Liver (tissue), 9 donors: ENCODE measurements around the gene MICAL3. TPM values are rescaled to one million over a fixed set of nuclear protein-coding genes. Genes with fewer than 3 reads are reported as not detected.

Experiments used
- DNase-seq: peaks from one replicate; pipeline ENCODE4 v3.0.0-alpha.2; 2017; ENCODE audit warnings: low spot score
- H3K27ac ChIP-seq, 2 donors: one replicate each; pipeline ENCODE4 v1.7.0; 2013; ENCODE audit warnings: inconsistent platforms in 2 of 2, low read length in 2 of 2, control low read depth in 1 of 2, low read depth in 1 of 2, mild to moderate bottlenecking in 1 of 2
- H3K27me3 ChIP-seq, 4 donors: one replicate each; pipeline versions ENCODE4 v1.6.1 to v1.7.0; 2013; ENCODE audit warnings: low read length in 3 of 4, inconsistent platforms in 1 of 4, mild to moderate bottlenecking in 1 of 4, moderate library complexity in 1 of 4; ENCODE audit not compliant: control insufficient read depth in 4 of 4, insufficient read depth in 4 of 4
- H3K36me3 ChIP-seq, 4 donors: one replicate each; pipeline versions ENCODE4 v1.6.1 to v1.7.0; 2013; ENCODE audit warnings: low read length in 3 of 4, mild to moderate bottlenecking in 3 of 4, low read depth in 1 of 4, moderate library complexity in 1 of 4; ENCODE audit not compliant: control insufficient read depth in 4 of 4, insufficient read depth in 3 of 4
- H3K4me1 ChIP-seq, 4 donors: one replicate each; pipeline versions ENCODE4 v1.6.1 to v1.7.0; 2013; ENCODE audit warnings: low read length in 3 of 4, mild to moderate bottlenecking in 3 of 4, moderate library complexity in 1 of 4; ENCODE audit not compliant: control insufficient read depth in 4 of 4, insufficient read depth in 4 of 4
- H3K4me3 ChIP-seq, 3 donors: one replicate each; pipeline versions ENCODE4 v1.6.1 to v1.7.0; 2013; ENCODE audit warnings: low read length in 3 of 3, control low read depth in 1 of 3, low read depth in 1 of 3, mild to moderate bottlenecking in 1 of 3
- H3K9ac ChIP-seq, 2 donors: one replicate each; pipeline ENCODE4 v1.7.0; 2013; ENCODE audit warnings: low read length in 2 of 2, mild to moderate bottlenecking in 2 of 2, moderate library complexity in 2 of 2, control low read depth in 1 of 2, low read depth in 1 of 2
- H3K9me3 ChIP-seq, 4 donors: one replicate each; pipeline versions ENCODE4 v1.6.1 to v1.7.0; 2013; ENCODE audit warnings: low read length in 3 of 4; ENCODE audit not compliant: control insufficient read depth in 4 of 4
- EGR1 ChIP-seq, 2 donors: IDR thresholded peaks; 2 replicates each; pipeline ENCODE4 v1.6.1; 2016 to 2018; ENCODE audit warnings: antibody characterized with exemption in 2 of 2, low read depth in 2 of 2
- FOXA2 ChIP-seq: IDR thresholded peaks from 2 replicates; pipeline ENCODE4 v1.6.1; 2016; ENCODE audit warnings: antibody characterized with exemption
- HNF4A ChIP-seq, 2 donors: conservative IDR thresholded peaks; 2 replicates each; pipeline ENCODE4 v1.6.1; 2016; ENCODE audit warnings: antibody characterized with exemption in 2 of 2, mild to moderate bottlenecking in 2 of 2
- HNF4G ChIP-seq: IDR thresholded peaks from 2 replicates; pipeline ENCODE4 v1.6.1; 2016; ENCODE audit warnings: antibody characterized with exemption
- RXRA ChIP-seq, 2 donors: IDR thresholded peaks; 2 replicates each; pipeline ENCODE4 v1.6.1; 2017 to 2018; ENCODE audit warnings: antibody characterized with exemption in 2 of 2, mild to moderate bottlenecking in 1 of 2
- SP1 ChIP-seq: IDR thresholded peaks from 2 replicates; pipeline ENCODE4 v1.6.1; 2018; ENCODE audit warnings: antibody characterized with exemption, mild to moderate bottlenecking
- TAF1 ChIP-seq: conservative IDR thresholded peaks from 2 replicates; pipeline ENCODE4 v1.6.1; 2016; ENCODE audit warnings: antibody characterized with exemption, mild to moderate bottlenecking
- YY1 ChIP-seq: IDR thresholded peaks from 2 replicates; pipeline ENCODE4 v1.6.1; 2016; ENCODE audit warnings: antibody characterized with exemption, mild to moderate bottlenecking
- WGBS: extraction: QIAGEN DNeasy Blood & Tissue Kit; methylation state at CpG from one replicate; pipeline ENCODE4 v1.1.7; 2013; 5-methylcytosine and 5-hydroxymethylcytosine counted together
- polyA plus RNA-seq, 2 donors: library from polyadenylated mRNA; stranded (reverse) in 1 of 2; unstranded in 1 of 2; fragments of 200-250 nt in 1 of 2; fragments of >200 nt in 1 of 2; fragmentation: Nextera tagmentation in 1 of 2; extraction: Ambion mirVana in 1 of 2; gene quantifications; one replicate each; pipeline versions ENCODE4 v1.2.1 to v1.2.3, GENCODE V29; 2013 to 2015
- total RNA-seq, 2 donors: library from RNA; depleted of rRNA; stranded (reverse); fragments of >200 nt; gene quantifications; one replicate each; pipeline ENCODE4 v1.2.3, GENCODE V29; 2014
- TF ChIP-seq, protein P1 (sequence below): IDR thresholded peaks from 2 replicates; pipeline ENCODE4 v1.6.1; 2016; ENCODE audit warnings: antibody characterized with exemption, mild to moderate bottlenecking
- TF ChIP-seq, protein P2 (sequence below): IDR thresholded peaks from 2 replicates; pipeline ENCODE4 v1.6.1; 2016; ENCODE audit warnings: antibody characterized with exemption
- TF ChIP-seq, protein P3 (sequence below): IDR thresholded peaks from 2 replicates; pipeline ENCODE4 v1.6.1; 2016; ENCODE audit warnings: antibody characterized with exemption
- TF ChIP-seq, protein P4 (sequence below): fragments of 150-350 bp; IDR thresholded peaks from 2 replicates; pipeline ENCODE4 v1.5.1; 2017; ENCODE audit warnings: improper control_type of control experiment, low read depth, low read length; ENCODE audit not compliant: missing input control
- TF ChIP-seq, protein P5 (sequence below): IDR thresholded peaks from 2 replicates; pipeline ENCODE4 v1.6.1; 2016; ENCODE audit warnings: antibody characterized with exemption
- donor health status: healthy.
- donor health status: healthy.
- donor health status: healthy.
- donor health status: healthy.
- donor health status: healthy.

MICAL3 gene
- total and polyA plus RNA-seq, 4 donors = 6.4 to 38.4 (median 23.4) TPM

DNA sequence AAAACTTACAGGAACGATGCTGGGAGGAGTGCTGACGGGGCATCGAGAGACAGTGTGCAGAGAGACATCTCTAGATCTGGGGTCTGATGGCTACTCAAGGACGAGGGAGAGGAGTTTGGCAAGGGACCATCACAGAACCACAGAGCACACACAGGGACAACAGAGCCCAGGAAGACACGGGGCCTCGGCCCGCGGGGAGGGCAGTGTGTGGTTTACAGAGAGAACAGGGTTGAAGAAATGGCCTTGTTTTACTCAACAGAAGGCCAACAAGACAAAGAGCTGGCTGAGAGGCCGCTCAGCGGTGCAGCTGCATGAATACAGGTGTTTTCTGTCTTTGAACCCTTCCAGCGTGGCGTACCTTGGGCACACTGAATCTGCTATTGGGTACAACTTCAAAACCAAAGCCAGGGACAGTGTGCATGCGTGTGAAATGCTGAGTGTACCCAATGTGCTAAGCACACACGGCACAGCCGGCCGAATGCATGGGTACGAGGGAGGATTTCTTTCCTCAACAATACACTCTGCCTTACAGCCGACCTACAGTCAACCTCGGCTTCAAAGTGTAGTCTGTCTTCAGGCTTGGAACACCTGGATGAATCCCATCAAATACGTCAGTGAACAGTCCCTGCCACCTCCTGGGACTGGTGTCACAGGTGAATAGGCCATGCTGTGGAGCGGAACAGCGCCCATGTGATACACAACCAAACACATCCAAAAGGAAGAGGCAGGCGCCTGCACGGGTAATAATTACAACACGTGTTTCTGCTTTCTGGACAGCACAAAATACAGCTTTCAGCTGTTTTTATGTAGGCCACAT lies 229.4 kb downstream of the MICAL3 start:
- H3K9me3 ChIP-seq = no peaks in the 10 kb centered on the region
- no peak for DNase-seq
- no peak overlapping the region for H3K4me3 ChIP-seq
- peaks cover 0 to 20% (median 7%) of the 10 kb centered on the region in 4 donors for H3K4me1 ChIP-seq
- H3K9ac ChIP-seq = no peak overlapping the region
- H3K27ac ChIP-seq = no peak overlapping the region
- H3K36me3 ChIP-seq = peaks cover 3 to 20% (median 6%) of the 10 kb centered on the region in 4 donors
- H3K27me3 ChIP-seq = no peaks in the 10 kb centered on the region
- TF ChIP-seq HNF4A (conservative IDR thresholded peaks at IDR 0.05) (no peak), YY1 (no peak), TAF1 (no peak), HNF4G (no peak), SP1 (no peak), EGR1 (IDR thresholded peaks at IDR 0.05; ENCODE audit: low read depth in 2 of 2) (no peak)
- TF ChIP-seq, protein P1, sequence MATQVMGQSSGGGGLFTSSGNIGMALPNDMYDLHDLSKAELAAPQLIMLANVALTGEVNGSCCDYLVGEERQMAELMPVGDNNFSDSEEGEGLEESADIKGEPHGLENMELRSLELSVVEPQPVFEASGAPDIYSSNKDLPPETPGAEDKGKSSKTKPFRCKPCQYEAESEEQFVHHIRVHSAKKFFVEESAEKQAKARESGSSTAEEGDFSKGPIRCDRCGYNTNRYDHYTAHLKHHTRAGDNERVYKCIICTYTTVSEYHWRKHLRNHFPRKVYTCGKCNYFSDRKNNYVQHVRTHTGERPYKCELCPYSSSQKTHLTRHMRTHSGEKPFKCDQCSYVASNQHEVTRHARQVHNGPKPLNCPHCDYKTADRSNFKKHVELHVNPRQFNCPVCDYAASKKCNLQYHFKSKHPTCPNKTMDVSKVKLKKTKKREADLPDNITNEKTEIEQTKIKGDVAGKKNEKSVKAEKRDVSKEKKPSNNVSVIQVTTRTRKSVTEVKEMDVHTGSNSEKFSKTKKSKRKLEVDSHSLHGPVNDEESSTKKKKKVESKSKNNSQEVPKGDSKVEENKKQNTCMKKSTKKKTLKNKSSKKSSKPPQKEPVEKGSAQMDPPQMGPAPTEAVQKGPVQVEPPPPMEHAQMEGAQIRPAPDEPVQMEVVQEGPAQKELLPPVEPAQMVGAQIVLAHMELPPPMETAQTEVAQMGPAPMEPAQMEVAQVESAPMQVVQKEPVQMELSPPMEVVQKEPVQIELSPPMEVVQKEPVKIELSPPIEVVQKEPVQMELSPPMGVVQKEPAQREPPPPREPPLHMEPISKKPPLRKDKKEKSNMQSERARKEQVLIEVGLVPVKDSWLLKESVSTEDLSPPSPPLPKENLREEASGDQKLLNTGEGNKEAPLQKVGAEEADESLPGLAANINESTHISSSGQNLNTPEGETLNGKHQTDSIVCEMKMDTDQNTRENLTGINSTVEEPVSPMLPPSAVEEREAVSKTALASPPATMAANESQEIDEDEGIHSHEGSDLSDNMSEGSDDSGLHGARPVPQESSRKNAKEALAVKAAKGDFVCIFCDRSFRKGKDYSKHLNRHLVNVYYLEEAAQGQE = no peak
- TF ChIP-seq, protein P2, sequence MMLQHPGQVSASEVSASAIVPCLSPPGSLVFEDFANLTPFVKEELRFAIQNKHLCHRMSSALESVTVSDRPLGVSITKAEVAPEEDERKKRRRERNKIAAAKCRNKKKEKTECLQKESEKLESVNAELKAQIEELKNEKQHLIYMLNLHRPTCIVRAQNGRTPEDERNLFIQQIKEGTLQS = no peak
- TF ChIP-seq, protein P3, sequence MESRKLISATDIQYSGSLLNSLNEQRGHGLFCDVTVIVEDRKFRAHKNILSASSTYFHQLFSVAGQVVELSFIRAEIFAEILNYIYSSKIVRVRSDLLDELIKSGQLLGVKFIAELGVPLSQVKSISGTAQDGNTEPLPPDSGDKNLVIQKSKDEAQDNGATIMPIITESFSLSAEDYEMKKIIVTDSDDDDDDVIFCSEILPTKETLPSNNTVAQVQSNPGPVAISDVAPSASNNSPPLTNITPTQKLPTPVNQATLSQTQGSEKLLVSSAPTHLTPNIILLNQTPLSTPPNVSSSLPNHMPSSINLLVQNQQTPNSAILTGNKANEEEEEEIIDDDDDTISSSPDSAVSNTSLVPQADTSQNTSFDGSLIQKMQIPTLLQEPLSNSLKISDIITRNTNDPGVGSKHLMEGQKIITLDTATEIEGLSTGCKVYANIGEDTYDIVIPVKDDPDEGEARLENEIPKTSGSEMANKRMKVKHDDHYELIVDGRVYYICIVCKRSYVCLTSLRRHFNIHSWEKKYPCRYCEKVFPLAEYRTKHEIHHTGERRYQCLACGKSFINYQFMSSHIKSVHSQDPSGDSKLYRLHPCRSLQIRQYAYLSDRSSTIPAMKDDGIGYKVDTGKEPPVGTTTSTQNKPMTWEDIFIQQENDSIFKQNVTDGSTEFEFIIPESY = no peak
- TF ChIP-seq, protein P4, sequence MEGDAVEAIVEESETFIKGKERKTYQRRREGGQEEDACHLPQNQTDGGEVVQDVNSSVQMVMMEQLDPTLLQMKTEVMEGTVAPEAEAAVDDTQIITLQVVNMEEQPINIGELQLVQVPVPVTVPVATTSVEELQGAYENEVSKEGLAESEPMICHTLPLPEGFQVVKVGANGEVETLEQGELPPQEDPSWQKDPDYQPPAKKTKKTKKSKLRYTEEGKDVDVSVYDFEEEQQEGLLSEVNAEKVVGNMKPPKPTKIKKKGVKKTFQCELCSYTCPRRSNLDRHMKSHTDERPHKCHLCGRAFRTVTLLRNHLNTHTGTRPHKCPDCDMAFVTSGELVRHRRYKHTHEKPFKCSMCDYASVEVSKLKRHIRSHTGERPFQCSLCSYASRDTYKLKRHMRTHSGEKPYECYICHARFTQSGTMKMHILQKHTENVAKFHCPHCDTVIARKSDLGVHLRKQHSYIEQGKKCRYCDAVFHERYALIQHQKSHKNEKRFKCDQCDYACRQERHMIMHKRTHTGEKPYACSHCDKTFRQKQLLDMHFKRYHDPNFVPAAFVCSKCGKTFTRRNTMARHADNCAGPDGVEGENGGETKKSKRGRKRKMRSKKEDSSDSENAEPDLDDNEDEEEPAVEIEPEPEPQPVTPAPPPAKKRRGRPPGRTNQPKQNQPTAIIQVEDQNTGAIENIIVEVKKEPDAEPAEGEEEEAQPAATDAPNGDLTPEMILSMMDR = no peak
- 93% methylated on average over 25 of the region's 25 CpGs for WGBS

DNA sequence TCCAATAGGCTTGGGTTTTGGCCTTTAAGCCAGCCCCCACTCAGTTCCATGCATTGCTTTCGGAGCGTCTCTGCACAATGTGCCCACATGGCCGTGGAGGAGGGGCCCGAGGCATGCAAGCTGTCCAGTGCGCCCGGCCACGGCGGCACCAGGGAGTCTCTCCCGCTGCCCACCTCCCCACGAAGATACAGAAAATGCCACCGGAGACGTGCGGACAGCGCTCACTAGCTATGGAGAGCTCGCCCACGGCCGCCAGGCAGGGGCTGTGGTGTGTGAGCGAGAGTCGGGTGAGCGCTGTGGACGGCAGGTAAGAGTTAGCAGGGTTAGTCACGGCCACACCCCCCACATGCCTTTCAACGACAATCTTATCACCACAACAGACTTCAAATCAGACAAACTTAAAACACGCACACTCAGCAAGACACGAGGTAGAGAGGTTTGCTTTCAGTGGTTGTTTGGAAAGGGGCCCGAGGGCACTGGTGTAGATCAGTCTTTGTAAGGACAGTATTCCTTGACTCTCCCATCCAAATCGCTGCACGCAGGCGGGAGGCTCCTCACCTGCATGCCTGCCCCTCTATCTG lies 231.4 kb downstream of the MICAL3 start:
- Histone ChIP-seq H3K9ac (no peak overlapping the region), H3K9me3 (no peaks in the 10 kb centered on the region), H3K27ac (no peak overlapping the region), H3K27me3 (no peaks in the 10 kb centered on the region), H3K4me1 (peaks cover 0 to 14% (median 5%) of the 10 kb centered on the region in 4 donors), H3K36me3 (peaks cover 4 to 32% (median 8%) of the 10 kb centered on the region in 4 donors), H3K4me3 (no peak overlapping the region)
- no peak for DNase-seq
- TF ChIP-seq, protein P2 = no peak
- TF ChIP-seq HNF4A (conservative IDR thresholded peaks at IDR 0.05) = no peak
- TF ChIP-seq, protein P5, sequence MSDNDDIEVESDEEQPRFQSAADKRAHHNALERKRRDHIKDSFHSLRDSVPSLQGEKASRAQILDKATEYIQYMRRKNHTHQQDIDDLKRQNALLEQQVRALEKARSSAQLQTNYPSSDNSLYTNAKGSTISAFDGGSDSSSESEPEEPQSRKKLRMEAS = no peak
- TF ChIP-seq FOXA2 = no peak
- TF ChIP-seq, protein P4 = no peak
- no peak for TF ChIP-seq HNF4G
- TF ChIP-seq EGR1 (IDR thresholded peaks at IDR 0.05; ENCODE audit: low read depth in 2 of 2) = no peak
- no peak for TF ChIP-seq RXRA (IDR thresholded peaks at IDR 0.05)
- TF ChIP-seq YY1 = no peak
- 91% methylated on average over 29 of the region's 29 CpGs for WGBS
